ENCODE measurements around the gene TOP2A.

Gene TOP2A, protein sequence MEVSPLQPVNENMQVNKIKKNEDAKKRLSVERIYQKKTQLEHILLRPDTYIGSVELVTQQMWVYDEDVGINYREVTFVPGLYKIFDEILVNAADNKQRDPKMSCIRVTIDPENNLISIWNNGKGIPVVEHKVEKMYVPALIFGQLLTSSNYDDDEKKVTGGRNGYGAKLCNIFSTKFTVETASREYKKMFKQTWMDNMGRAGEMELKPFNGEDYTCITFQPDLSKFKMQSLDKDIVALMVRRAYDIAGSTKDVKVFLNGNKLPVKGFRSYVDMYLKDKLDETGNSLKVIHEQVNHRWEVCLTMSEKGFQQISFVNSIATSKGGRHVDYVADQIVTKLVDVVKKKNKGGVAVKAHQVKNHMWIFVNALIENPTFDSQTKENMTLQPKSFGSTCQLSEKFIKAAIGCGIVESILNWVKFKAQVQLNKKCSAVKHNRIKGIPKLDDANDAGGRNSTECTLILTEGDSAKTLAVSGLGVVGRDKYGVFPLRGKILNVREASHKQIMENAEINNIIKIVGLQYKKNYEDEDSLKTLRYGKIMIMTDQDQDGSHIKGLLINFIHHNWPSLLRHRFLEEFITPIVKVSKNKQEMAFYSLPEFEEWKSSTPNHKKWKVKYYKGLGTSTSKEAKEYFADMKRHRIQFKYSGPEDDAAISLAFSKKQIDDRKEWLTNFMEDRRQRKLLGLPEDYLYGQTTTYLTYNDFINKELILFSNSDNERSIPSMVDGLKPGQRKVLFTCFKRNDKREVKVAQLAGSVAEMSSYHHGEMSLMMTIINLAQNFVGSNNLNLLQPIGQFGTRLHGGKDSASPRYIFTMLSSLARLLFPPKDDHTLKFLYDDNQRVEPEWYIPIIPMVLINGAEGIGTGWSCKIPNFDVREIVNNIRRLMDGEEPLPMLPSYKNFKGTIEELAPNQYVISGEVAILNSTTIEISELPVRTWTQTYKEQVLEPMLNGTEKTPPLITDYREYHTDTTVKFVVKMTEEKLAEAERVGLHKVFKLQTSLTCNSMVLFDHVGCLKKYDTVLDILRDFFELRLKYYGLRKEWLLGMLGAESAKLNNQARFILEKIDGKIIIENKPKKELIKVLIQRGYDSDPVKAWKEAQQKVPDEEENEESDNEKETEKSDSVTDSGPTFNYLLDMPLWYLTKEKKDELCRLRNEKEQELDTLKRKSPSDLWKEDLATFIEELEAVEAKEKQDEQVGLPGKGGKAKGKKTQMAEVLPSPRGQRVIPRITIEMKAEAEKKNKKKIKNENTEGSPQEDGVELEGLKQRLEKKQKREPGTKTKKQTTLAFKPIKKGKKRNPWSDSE (N-terminal part only)

GRCh38 chr17:40417609-40418427, at the start of gene TOP2A:
TOP2A (minus strand) TSS chr17:40417896; CDS start chr17:40417791, 105 bp downstream.
- DNase-seq (ENCODE audit: low read depth, low spot score), result peak; percentile 100

- no peak for DNase-seq (ENCODE audit: low read depth, low spot score)
Measured at GRCh38 chr17:40467281-40467867, 49.7 kb upstream of the TOP2A start.

- DNase-seq (ENCODE audit: low read depth, low spot score), result no peak
Measured at GRCh38 chr17:40466298-40466971, 48.7 kb upstream of the TOP2A start.

- DNase-seq (ENCODE audit: low read depth, low spot score), result no peak
Measured at GRCh38 chr17:40464392-40464855, 46.7 kb upstream of the TOP2A start.

- no peak for DNase-seq (ENCODE audit: low read depth, low spot score)
Measured at GRCh38 chr17:40463122-40463550, 45.4 kb upstream of the TOP2A start.

- DNase-seq (ENCODE audit: low read depth, low spot score), result no peak
Measured at GRCh38 chr17:40462343-40463121, 44.8 kb upstream of the TOP2A start.

DNA sequence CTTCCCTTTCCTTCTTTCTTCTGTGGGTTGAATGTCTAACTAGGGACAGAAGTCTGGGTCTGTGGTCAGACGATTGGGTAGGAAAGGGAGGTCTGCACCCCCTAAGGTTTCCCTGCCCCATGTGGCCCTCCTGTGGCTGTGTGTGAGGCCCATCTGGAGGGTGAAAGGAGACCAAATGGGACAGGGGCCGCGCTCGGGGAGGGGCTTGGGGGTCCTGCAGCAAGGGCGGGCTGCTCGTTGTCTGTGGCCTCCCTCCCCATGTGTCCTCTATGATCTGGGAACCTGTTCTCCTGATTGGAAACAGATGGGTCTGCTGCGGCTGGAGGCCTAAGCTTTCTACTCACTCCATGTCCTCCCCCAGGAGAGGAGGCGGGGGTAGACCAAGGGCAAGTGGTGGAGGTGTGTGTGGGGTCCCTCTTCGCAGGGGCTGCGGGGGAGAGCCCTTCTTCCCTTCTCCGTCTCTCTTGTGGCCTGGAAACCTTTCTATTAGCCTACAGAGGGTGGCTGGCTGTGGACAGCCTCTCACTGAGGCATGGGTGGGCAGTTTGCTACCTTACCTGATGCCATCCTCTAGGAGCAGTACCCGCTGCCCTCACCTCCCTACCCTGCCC, 44.1 kb upstream of the TOP2A start:
- no peak for DNase-seq (ENCODE audit: low read depth, low spot score)

GRCh38 chr17:40460968-40461731, 43.5 kb upstream of the TOP2A start:
- DNase-seq (ENCODE audit: low read depth, low spot score), result no peak

- no peak for DNase-seq (ENCODE audit: low read depth, low spot score)
Measured at GRCh38 chr17:40460604-40460967, 42.9 kb upstream of the TOP2A start.

DNA sequence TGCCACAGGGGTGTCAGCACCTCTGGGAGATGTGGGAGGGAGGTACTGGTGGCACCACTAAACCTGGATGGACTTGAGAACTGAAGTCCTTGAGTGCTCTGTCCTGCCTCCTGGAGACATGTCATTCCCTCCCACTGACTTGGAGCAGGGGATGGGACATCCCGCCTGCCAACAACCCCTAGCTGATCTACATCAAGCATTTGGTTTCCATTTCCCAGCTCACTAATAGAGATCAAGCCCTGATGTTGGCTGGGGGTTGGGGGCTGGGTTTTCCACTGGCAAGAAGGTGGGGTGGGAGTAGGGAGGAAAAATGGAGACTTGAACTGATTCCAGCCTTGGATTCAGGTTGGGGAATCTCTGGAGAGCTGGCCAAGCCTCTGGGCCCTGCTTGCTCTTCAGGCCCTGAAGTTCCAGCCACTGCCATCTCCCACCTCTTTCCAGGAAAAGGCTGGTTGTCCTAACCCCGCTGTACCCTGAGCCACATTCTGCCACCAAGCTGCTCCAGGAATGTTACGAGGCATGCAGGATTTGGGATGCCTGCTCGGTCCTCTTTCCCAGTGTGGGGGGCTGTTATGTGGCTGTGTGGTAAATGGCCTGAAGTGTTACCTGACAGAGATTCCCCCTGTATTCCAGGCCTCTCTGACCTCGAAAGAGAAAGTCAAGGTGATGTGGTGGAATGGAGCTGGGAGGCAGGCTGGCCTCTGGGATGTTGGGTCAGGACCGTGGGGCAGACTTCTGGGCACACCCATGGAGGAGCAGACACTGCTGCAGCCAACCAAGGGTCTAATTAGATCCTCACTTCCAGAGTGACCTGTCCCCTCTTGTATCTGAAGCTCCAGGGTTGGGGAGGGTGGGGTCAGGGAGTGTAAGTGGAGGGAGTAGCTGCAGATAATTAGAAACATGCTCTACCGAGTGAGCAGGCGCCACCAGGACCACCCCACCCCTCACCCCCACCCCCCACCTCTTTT, 42.2 kb upstream of the TOP2A start:
- no peak for DNase-seq (ENCODE audit: low read depth, low spot score)

DNA sequence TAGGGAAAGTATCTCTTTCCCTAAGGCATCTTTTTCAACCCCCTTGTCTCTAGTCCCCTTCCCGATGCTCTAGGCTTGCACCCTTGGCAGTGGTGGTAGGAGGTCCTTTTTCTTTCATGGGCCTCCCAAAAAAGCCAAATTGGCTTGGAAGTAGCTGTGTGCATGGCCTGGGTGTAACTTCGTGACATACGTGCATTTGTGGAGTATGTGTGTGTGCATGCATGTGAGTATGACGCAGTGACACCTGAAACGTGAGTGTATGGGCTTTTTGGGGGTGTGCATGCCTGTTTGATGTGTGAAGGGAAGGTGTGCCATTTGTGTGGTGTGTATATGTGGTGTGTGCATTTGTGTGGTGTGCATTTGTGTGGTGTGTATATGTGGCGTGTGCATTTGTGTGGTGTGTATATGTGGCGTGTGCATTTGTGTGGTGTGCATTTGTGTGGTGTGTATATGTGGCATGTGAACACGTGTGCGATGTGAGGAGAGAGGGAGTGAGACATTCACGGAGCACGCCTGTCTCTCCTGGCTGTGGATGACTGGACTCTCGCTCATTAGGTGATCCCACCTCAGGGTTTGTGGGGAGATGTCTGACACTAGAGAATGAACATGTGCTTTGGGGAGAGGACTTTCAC, 41.3 kb upstream of the TOP2A start:
- no peak for DNase-seq (ENCODE audit: low read depth, low spot score)

DNA sequence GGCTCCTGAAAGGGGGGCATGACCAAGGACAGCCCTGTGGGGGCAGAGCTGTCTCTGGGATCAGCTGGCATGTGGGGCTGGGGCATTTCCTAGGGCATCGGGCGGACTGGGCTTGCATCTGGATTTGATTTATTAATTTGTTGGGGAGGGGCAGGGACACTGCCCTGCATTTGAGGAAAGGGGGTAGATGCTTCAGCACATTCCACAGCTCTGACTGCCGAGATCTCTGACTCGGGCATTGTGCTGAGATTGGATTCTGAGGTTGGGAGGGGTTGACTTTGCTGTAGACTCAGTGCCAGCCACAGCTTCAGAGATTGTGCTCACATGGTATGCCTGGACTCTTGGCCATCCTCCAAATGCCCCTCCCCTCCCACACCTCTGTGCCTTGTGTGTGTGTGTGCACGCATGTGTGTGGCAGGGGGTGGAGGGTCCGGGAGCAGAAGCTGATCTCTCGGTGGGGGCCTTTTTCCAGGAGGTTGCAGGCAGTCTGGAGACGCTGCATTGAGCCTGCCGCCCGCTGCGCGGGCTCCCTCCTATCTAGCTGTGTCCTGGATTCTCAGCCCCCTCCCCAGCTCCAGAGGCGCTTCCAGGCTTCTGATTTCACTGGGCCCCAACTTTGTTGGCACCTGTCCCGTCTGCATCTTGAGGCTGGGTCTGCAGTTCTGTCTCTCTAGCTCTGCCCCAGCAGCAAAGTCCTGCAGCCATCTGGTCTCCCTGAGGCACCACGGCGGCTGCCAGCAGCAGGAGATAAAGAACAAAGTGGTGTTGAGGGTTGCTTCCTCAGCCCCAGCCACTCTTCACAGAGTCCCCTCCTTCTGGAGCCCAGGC, 40.5 kb upstream of the TOP2A start:
- peak; percentile 90 for DNase-seq (ENCODE audit: low read depth, low spot score)

- no peak for DNase-seq (ENCODE audit: low read depth, low spot score)
Measured at GRCh38 chr17:40457369-40457768, 39.7 kb upstream of the TOP2A start.

DNA sequence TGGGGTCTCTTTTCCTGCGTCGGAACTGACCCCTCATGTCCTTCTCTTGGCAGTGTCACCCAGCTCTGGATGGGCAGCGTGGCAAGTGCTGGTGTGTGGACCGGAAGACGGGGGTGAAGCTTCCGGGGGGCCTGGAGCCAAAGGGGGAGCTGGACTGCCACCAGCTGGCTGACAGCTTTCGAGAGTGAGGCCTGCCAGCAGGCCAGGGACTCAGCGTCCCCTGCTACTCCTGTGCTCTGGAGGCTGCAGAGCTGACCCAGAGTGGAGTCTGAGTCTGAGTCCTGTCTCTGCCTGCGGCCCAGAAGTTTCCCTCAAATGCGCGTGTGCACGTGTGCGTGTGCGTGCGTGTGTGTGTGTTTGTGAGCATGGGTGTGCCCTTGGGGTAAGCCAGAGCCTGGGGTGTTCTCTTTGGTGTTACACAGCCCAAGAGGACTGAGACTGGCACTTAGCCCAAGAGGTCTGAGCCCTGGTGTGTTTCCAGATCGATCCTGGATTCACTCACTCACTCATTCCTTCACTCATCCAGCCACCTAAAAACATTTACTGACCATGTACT, 38.8 kb upstream of the TOP2A start:
- no peak for DNase-seq (ENCODE audit: low read depth, low spot score)

- DNase-seq (ENCODE audit: low read depth, low spot score), result no peak
Measured at GRCh38 chr17:40454613-40454995, 36.9 kb upstream of the TOP2A start.
